GM21619 (cell line): ENCODE results near the gene SIT1.

Experiments
- ATAC-seq: cut with Tn5 transposase; IDR thresholded peaks from one replicate; pipeline ENCODE4 v1.9.1; 2021; ENCODE audit not compliant: unreplicated experiment

The SIT1 gene

GRCh38 chr9:35650341-35651158 is at the start of gene SIT1:
Gene SIT1, minus strand, starts transcription at chr9:35650931. Its CDS starts 78 bp downstream, at chr9:35650853.
- ATAC-seq, result no peak

GRCh38 chr9:35700031-35700430 is 49.3 kb upstream of the SIT1 start:
- no peak for ATAC-seq

GRCh38 chr9:35698231-35698630 is 47.5 kb upstream of the SIT1 start:
- ATAC-seq, result no peak

GRCh38 chr9:35697486-35697885 is 46.8 kb upstream of the SIT1 start:
- ATAC-seq, result no peak

GRCh38 chr9:35696520-35697215 is 45.9 kb upstream of the SIT1 start:
- ATAC-seq, result no peak

GRCh38 chr9:35695943-35696401 is 45.2 kb upstream of the SIT1 start:
- ATAC-seq, result no peak

- ATAC-seq, result no peak
These were observed 41.1 kb upstream of the SIT1 start for GRCh38 chr9:35691757-35692301.

- ATAC-seq, result no peak
These were observed 40.6 kb upstream of the SIT1 start for GRCh38 chr9:35691334-35691650.

- ATAC-seq, result no peak
These were observed 40.0 kb upstream of the SIT1 start for GRCh38 chr9:35690614-35691333.

GRCh38 chr9:35690294-35690613 is 39.5 kb upstream of the SIT1 start:
- no peak for ATAC-seq

- ATAC-seq, result no peak
These were observed 39.0 kb upstream of the SIT1 start, which contains the start of gene TPM2 for GRCh38 chr9:35689542-35690293. Gene TPM2, minus strand, starts transcription at chr9:35689925. Its CDS starts 108 bp downstream, at chr9:35689817.

- no peak for ATAC-seq
These were observed 38.1 kb upstream of the SIT1 start for GRCh38 chr9:35688558-35689541.

GRCh38 chr9:35687972-35688557 is 37.3 kb upstream of the SIT1 start:
- ATAC-seq, result no peak

- no peak for ATAC-seq
These were observed 36.6 kb upstream of the SIT1 start for GRCh38 chr9:35687306-35687705.

- ATAC-seq, result no peak
These were observed 35.8 kb upstream of the SIT1 start for GRCh38 chr9:35686222-35687203.

- ATAC-seq, result no peak
These were observed 34.8 kb upstream of the SIT1 start for GRCh38 chr9:35685506-35685905.

GRCh38 chr9:35684921-35685320 is 34.2 kb upstream of the SIT1 start:
- ATAC-seq, result no peak

- no peak for ATAC-seq
These were observed 32.6 kb upstream of the SIT1 start for GRCh38 chr9:35683323-35683722.
